Measurements from ENCODE around the gene AGBL1.

DNA sequence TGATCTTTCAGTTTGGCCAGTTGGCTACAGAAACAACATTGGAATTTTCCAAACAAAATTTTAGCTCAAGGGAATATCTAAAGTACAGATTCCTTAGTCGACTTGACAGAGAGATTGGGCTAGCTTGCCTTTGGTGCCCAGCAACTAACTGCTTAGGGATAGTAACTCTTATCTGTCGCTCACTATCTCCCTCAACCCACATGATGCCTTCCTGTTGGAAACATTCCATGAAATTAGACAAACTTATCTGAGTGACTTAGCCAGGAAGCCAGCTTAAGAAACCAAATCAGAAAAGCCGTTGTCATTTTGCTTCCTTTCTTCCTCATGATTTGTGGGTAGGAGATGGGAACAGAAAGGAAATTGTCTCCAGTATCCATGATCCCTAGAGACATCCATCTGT is 791.2 kb downstream of the AGBL1 start:
- TF ChIP-seq, protein P1, sequence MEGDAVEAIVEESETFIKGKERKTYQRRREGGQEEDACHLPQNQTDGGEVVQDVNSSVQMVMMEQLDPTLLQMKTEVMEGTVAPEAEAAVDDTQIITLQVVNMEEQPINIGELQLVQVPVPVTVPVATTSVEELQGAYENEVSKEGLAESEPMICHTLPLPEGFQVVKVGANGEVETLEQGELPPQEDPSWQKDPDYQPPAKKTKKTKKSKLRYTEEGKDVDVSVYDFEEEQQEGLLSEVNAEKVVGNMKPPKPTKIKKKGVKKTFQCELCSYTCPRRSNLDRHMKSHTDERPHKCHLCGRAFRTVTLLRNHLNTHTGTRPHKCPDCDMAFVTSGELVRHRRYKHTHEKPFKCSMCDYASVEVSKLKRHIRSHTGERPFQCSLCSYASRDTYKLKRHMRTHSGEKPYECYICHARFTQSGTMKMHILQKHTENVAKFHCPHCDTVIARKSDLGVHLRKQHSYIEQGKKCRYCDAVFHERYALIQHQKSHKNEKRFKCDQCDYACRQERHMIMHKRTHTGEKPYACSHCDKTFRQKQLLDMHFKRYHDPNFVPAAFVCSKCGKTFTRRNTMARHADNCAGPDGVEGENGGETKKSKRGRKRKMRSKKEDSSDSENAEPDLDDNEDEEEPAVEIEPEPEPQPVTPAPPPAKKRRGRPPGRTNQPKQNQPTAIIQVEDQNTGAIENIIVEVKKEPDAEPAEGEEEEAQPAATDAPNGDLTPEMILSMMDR (IDR thresholded peaks at IDR 0.05): no peak
- TF ChIP-seq POLR2A (IDR thresholded peaks at IDR 0.05): no peak
